Measurements from ENCODE around the gene HDDC3. TPM values are rescaled to one million over a fixed set of nuclear protein-coding genes. Genes with fewer than 3 reads are reported as not detected.

HDDC3 gene
- total RNA-seq, 3 donors from 2014 or later (not counting 1 experiment from before 2014, with no cell fraction given), result 11.2 to 14.5 (median 12.1) TPM

DNA sequence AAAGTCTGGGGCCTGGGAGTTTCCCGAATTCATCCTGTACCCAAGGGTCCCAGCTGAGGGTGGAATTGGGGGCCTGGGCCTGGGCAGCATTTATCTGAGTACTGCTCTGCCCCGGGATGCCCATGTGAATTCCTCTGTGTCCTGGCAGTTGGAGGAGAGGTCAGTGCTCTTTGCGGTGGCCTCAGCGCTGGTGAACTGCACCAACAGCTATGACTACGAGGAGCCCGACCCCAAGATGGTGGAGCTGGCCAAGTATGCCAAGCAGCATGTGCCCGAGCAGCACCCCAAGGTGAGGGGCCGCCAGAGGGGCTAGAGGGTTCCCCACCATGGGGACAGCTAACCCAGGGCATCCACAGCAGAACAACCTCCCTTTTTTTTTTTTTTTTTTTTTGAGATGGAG is 16.2 kb upstream of the HDDC3 start:
- intact Hi-C loops (cut with micrococcal nuclease), result no loop called here
- Histone ChIP-seq H3K9me3 (ENCODE audit: control insufficient read depth, insufficient read depth, low read length) (no peaks in the 10 kb centered on the region), H3K36me3 (ENCODE audit: control insufficient read depth, insufficient read depth, low read length) (peaks cover 72% of the 10 kb centered on the region), H3K4me3 (ENCODE audit: low read length) (no peak overlapping the region), H3K4me1 (ENCODE audit: control insufficient read depth, insufficient read depth, low read length) (no peaks in the 10 kb centered on the region), H3K27me3 (ENCODE audit: control insufficient read depth, insufficient read depth, low read length) (no peaks in the 10 kb centered on the region), H3K27ac (ENCODE audit: low read length) (no peak overlapping the region)
- DNase-seq (no peak), ATAC-seq (no peak)
- TF ChIP-seq, protein P1, sequence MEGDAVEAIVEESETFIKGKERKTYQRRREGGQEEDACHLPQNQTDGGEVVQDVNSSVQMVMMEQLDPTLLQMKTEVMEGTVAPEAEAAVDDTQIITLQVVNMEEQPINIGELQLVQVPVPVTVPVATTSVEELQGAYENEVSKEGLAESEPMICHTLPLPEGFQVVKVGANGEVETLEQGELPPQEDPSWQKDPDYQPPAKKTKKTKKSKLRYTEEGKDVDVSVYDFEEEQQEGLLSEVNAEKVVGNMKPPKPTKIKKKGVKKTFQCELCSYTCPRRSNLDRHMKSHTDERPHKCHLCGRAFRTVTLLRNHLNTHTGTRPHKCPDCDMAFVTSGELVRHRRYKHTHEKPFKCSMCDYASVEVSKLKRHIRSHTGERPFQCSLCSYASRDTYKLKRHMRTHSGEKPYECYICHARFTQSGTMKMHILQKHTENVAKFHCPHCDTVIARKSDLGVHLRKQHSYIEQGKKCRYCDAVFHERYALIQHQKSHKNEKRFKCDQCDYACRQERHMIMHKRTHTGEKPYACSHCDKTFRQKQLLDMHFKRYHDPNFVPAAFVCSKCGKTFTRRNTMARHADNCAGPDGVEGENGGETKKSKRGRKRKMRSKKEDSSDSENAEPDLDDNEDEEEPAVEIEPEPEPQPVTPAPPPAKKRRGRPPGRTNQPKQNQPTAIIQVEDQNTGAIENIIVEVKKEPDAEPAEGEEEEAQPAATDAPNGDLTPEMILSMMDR (IDR thresholded peaks at IDR 0.05), result no peak
- 90% methylated on average over 8 of the region's 8 CpGs for WGBS (ENCODE audit: insufficient coverage)
- no peaks in the 10 kb centered on the region for H3K27me3 Mint-ChIP-seq (ENCODE audit: low read depth in 2 of 2)
- no peaks in the 10 kb centered on the region for H3K4me1 Mint-ChIP-seq
- H3K9me3 Mint-ChIP-seq, result no peaks in the 10 kb centered on the region
- H3K4me3 Mint-ChIP-seq, result no peak overlapping the region
- H3K27ac Mint-ChIP-seq, result no peak overlapping the region
- H3K36me3 Mint-ChIP-seq, result no peaks in the 10 kb centered on the region

DNA sequence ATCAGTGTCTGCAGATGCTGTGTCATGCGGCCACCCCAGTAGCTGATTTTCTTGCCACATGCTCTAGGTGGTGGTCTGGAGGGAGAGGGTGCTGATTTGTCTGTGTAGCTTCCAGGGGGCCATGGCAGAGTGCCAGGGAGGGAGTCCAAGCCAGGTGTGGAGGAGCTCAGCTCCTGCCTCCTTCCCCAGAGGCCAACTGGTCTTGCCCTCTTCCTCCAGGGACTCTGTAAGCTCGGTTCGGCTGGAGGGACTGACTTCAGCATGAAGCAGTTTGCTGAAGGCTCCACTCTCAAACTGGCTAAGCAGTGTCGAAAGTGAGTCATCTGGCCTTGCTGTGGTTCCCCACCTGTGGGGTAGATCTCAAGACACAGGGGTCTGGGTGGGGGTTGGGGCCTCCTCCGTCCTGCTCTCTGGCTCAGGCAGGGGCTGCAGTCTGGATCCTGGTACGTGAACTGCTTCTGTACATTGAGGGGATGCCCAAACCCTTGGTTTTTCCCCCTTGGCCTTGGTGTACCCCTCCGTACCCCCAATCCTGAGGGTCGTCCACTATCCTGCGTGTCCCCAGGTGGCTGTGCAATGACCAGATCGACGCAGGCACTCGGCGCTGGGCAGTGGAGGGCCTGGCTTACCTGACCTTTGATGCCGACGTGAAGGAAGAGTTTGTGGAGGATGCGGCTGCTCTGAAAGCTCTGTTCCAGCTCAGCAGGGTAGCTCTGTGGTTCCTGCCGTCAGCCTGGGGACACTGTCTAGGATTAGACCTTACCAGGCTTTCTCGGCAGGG is 15.4 kb upstream of the HDDC3 start:
- Histone ChIP-seq H3K36me3 (ENCODE audit: control insufficient read depth, insufficient read depth, low read length) (peaks cover 74% of the 10 kb centered on the region), H3K27me3 (ENCODE audit: control insufficient read depth, insufficient read depth, low read length) (no peaks in the 10 kb centered on the region), H3K9me3 (ENCODE audit: control insufficient read depth, insufficient read depth, low read length) (no peaks in the 10 kb centered on the region), H3K4me1 (ENCODE audit: control insufficient read depth, insufficient read depth, low read length) (no peaks in the 10 kb centered on the region), H3K27ac (ENCODE audit: low read length) (no peak overlapping the region), H3K4me3 (ENCODE audit: low read length) (no peak overlapping the region)
- 93% methylated on average over 18 of the region's 18 CpGs for WGBS (ENCODE audit: insufficient coverage)
- TF ChIP-seq, protein P1 (IDR thresholded peaks at IDR 0.05), result no peak
- no peak overlapping the region for H3K4me3 Mint-ChIP-seq
- intact Hi-C loops (cut with micrococcal nuclease), result no loop called here
- H3K9me3 Mint-ChIP-seq, result no peaks in the 10 kb centered on the region
- ATAC-seq, result no peak
- H3K4me1 Mint-ChIP-seq, result no peaks in the 10 kb centered on the region
- DNase-seq, result no peak
- H3K27ac Mint-ChIP-seq, result no peak overlapping the region
- no peaks in the 10 kb centered on the region for H3K36me3 Mint-ChIP-seq
- no peaks in the 10 kb centered on the region for H3K27me3 Mint-ChIP-seq (ENCODE audit: low read depth in 2 of 2)

GRCh38 chr15:90946941-90947576 is 14.7 kb upstream of the HDDC3 start:
- no peaks in the 10 kb centered on the region for H3K9me3 ChIP-seq (ENCODE audit: control insufficient read depth, insufficient read depth, low read length)
- Mint-ChIP-seq H3K27me3 (ENCODE audit: low read depth in 2 of 2) (no peaks in the 10 kb centered on the region), H3K36me3 (no peaks in the 10 kb centered on the region), H3K27ac (no peak overlapping the region), H3K4me1 (no peaks in the 10 kb centered on the region), H3K4me3 (no peak overlapping the region), H3K9me3 (no peaks in the 10 kb centered on the region)
- H3K27me3 ChIP-seq (ENCODE audit: control insufficient read depth, insufficient read depth, low read length), result no peaks in the 10 kb centered on the region
- intact Hi-C loops (cut with micrococcal nuclease), result no loop called here
- no peak overlapping the region for H3K4me3 ChIP-seq (ENCODE audit: low read length)
- no peaks in the 10 kb centered on the region for H3K4me1 ChIP-seq (ENCODE audit: control insufficient read depth, insufficient read depth, low read length)
- ATAC-seq (peak in 1 of 3 donors; percentile 3), DNase-seq (no peak)
- no peak overlapping the region for H3K27ac ChIP-seq (ENCODE audit: low read length)
- TF ChIP-seq, protein P1 (IDR thresholded peaks at IDR 0.05), result no peak
- 90% methylated on average over 8 of the region's 8 CpGs for WGBS (ENCODE audit: insufficient coverage)
- H3K36me3 ChIP-seq (ENCODE audit: control insufficient read depth, insufficient read depth, low read length), result peaks cover 79% of the 10 kb centered on the region

All from natural killer cell (primary cell).